Measurements from ENCODE around the gene SENP1.

- TF ChIP-seq, protein P1, sequence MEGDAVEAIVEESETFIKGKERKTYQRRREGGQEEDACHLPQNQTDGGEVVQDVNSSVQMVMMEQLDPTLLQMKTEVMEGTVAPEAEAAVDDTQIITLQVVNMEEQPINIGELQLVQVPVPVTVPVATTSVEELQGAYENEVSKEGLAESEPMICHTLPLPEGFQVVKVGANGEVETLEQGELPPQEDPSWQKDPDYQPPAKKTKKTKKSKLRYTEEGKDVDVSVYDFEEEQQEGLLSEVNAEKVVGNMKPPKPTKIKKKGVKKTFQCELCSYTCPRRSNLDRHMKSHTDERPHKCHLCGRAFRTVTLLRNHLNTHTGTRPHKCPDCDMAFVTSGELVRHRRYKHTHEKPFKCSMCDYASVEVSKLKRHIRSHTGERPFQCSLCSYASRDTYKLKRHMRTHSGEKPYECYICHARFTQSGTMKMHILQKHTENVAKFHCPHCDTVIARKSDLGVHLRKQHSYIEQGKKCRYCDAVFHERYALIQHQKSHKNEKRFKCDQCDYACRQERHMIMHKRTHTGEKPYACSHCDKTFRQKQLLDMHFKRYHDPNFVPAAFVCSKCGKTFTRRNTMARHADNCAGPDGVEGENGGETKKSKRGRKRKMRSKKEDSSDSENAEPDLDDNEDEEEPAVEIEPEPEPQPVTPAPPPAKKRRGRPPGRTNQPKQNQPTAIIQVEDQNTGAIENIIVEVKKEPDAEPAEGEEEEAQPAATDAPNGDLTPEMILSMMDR (IDR thresholded peaks at IDR 0.05): no peak
- no peak for TF ChIP-seq POLR2AphosphoS5 (IDR thresholded peaks at IDR 0.05)
- TF ChIP-seq POLR2A (IDR thresholded peaks at IDR 0.05): no peak
Observed at GRCh38 chr12:48026060-48026827, 79.6 kb downstream of the SENP1 start.

All from prostate gland (tissue), 2 donors.